K562 treated with DMSO at 1 percent for 12 hours (cell line): ENCODE data around the gene FAM210A. TPM values are rescaled to one million over a fixed set of nuclear protein-coding genes. Genes with fewer than 3 reads are reported as not detected.

Source experiments
- total RNA-seq: library from RNA; unstranded; fragments of 300-600 nt; gene quantifications from 2 replicates; pipeline ENCODE4 v1.2.3, GENCODE V29; 2022; ENCODE audit not compliant: insufficient read depth

Gene FAM210A, protein sequence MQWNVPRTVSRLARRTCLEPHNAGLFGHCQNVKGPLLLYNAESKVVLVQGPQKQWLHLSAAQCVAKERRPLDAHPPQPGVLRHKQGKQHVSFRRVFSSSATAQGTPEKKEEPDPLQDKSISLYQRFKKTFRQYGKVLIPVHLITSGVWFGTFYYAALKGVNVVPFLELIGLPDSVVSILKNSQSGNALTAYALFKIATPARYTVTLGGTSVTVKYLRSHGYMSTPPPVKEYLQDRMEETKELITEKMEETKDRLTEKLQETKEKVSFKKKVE
- total RNA-seq = 3.0 and 6.4 TPM in 2 replicates

DNA sequence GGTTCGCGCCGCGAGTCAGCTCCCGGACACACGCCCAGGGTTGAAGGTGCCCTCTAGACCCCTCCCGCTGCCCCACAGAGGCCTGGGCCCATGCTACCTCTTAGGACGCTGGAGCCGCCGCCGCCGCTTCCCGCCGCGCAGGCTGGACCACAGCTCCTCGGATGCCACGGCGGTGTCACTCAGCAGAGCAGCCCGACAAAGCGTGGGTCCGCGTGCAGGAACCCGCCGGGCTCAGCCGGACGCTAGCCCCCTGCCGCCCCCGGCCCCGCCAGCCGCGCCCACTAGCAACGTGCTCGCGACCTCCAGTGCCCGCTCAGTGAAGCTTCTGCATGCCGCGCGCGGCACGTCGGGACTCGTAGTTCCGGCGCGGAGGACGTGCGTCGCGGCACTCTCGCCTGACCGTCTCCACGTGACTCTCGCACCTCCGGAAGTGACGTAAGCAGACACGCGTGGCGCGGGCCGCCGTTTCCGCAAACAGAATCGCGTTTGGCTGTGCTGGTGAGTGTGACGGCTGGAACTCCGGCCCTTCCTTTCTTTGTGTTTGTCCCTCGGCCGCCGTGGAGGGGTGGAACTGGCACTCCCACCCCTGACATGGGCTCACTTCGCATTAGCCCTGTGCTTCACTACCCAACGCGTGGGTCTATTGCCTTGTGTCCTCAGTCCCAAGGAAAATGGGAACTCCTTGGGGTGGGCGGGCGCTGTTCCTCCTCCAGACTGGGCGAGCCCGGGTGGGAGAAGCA is at the start of gene FAM210A, which contains the start of gene RNMT:
Gene FAM210A (minus strand): TSS at position 327 of the 740 bp plus-strand sequence. CDS start 44,481 bp downstream, outside the sequence.
Gene RNMT (plus strand): TSS at position 442 of the 740 bp plus-strand sequence. CDS start 4,845 bp downstream, outside the sequence.

Other genes starting within 250 kb of the FAM210A start
- gene RNMT, start 115 bp upstream of the FAM210A start, total RNA-seq = 12.2 and 25.0 TPM in 2 replicates
- gene MC5R, start 97.6 kb upstream of the FAM210A start, total RNA-seq = not detected in 2 replicates
- not detected in 2 replicates for gene MC2R, start 189.0 kb upstream of the FAM210A start, total RNA-seq